ENCODE results near the gene DNAJC5.
"Not testable (repeated sequence)": the region's sequence is repeated elsewhere in the genome, so short reads cannot be mapped to it uniquely, and the experiment has no call there.

Gene DNAJC5

DNA sequence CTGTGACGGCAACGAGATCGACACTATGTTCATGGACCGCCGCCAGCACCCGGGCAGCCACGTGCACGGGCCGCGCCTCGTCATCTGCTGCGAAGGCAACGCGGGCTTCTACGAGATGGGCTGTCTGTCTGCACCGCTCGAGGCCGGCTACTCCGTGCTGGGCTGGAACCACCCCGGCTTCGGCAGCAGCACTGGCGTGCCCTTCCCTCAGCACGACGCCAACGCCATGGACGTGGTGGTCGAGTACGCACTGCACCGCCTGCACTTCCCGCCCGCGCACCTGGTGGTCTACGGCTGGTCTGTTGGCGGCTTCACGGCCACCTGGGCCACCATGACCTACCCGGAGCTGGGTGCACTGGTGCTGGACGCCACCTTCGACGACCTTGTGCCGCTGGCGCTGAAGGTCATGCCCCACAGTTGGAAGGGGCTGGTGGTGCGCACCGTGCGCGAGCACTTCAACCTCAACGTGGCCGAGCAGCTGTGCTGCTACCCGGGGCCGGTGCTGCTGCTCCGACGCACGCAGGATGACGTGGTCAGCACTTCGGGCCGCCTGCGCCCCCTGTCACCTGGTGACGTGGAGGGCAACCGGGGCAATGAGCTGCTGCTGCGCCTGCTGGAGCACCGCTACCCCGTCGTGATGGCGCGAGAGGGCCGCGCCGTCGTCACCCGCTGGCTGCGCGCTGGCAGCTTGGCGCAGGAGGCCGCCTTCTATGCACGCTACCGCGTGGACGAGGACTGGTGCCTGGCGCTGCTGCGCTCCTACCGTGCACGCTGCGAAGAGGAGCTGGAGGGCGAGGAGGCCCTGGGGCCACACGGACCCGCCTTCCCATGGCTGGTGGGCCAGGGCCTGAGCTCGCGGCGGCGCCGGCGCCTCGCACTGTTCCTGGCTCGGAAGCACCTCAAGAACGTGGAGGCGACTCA, 32.7 kb upstream of the DNAJC5 start:
- DNase-seq, result no peak

DNA sequence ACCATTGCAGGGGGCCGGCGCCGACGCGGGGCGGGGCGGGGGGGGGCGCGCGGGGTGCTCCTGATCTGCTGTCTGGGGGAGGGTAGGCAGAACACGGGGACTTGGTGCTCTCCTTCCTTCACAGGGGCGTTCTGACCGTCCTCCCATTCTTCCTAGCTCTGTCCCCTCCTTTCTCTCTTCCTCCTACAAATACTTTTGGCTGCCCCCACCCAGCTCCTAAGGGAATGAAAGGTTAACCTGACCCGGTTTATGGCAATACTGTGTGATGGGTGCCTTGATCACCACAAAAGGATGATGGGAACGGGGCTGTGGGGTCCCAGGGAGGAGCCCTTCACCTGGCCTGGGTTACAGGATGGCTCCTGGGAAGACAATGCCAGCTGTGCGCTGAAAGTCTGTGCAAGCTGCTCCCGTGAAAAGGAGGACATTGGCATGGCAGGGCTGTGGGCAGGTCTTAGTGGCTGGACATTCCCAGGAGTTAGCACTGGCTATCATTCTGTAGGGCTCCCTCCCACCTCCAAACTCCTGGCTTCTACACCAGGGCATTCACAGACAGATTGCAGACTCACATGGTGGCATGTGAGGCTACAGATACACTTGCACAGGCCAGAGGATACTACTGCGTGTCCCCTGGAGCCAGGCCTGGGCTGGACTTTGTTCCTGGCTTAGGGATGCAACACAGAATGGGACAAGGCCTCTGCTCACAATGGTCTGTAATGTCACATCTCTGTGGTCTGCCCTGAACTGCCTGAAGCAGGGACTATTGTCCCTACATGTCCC, 31.7 kb upstream of the DNAJC5 start:
- no peak for DNase-seq

DNA sequence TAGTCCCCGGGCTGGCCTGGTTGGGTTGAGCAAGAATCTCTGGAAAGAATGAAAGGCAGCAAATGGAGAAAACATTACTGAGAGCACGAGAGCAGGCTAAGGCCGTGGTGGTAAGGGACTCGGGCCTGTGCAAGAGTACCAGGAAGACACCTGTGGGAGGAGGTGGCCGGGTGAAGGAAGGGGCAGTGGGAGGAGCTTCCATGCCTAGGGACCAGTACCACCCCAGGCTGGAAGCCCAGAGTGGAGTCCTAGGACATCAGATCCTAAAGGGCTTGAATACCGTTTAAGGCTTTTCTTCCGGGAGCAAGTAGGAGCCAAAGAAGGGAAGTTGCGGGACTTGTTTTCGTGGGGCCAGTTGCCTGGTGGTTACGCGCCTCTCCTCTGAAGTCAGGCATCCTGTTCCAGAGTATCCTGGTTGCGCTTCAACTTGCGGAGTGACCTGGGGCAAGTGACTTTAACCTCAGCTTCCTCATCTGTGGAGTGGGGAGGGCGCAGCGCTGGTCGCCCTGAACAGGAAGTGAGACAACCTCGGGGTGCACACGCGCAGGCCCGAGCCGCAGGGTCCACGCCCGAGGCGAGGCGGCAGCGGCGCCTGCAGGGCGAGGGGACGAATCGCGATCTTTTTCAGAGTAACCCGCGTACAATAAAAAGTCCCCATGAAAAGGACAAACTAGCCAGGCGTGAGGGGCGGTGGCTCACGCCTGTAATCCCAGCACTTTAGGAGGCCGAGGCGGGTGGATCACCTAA, 31.0 kb upstream of the DNAJC5 start:
- DNase-seq, result peak; percentile 77

GRCh38 chr20:63864545-63864977, 30.4 kb upstream of the DNAJC5 start:
- no peak for DNase-seq

DNA sequence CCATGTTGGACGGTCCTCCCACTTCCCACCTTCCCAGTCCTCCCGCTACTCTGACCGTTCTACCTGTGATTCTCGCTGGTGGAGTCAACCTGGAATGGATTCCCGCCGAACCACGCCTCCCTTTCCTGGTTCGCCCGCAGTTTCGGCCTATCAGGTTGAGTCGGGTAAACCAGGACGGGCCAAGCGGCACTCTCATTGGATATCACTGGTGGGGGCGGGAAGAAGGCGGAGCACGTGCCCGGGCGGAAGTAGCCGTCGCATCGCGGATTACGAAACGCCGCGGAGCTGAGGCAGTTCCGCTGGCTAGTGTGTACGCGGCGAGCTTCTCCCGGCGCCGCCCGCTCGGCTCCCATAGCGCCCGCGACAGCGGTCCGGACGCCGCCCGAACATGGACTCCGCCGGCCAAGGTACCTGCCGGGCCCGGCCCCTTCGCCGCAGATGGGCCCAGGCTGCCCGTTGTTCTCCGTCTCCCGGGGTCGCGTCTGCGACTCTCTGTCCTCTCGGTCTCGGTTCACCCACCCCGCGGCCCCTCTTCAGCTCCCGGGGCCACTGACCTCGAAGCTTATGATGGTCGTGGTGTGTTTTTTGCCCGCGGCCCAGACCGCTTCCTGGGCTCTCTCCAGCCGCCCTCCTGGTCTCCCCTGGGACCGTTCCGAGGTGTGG, 29.8 kb upstream of the DNAJC5 start, which contains the start of gene TPD52L2:
TSS of gene TPD52L2 (plus strand) at position 293 of the 663 bp plus-strand sequence. CDS start at position 389, 96 bp downstream.
- DNase-seq, result peak; percentile 96

GRCh38 chr20:63867042-63867441, 27.9 kb upstream of the DNAJC5 start:
- DNase-seq, result not testable (repeated sequence)

DNA sequence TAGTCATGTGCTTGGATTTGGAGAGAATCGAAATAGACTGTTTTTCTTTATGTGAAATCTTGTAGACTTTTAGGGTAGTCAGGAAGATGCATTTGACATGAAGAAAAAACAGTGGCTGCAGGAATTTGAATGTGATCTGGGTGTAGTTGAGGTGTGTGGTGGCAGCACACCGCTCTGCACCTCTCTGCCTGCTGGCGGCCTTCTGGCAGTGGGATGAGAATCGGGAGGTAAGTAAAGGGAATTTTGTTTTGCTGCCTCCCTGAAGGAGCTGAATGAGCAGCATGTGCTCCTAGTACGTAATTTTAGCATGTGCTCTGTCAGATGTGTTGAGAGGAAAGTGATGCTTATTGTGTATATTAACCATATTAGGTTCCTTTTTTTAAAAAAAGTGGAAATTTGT, 26.7 kb upstream of the DNAJC5 start:
- no peak for DNase-seq

DNA sequence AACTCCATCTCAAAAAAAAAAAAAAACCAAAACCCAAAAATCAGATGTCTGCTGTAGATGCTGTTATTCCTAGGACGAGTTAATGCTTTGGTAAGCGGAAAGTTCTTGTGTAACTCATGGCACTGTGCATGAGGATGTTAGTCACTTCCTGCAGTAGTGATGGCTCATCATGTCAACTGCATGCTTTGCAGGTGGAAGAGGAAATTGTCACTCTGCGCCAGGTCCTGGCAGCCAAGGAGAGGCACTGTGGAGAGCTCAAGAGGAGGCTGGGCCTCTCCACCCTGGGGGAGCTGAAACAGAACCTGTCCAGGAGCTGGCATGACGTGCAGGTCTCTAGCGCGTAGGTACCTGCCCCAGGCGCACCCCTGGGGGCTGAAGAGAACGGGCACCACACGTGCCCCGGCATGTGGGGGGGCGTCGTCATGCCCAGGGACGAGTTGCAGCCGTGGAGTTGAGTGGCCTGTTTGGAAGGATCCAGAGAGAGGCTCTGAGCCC, 21.4 kb upstream of the DNAJC5 start:
- DNase-seq, result peak; percentile 22

DNA sequence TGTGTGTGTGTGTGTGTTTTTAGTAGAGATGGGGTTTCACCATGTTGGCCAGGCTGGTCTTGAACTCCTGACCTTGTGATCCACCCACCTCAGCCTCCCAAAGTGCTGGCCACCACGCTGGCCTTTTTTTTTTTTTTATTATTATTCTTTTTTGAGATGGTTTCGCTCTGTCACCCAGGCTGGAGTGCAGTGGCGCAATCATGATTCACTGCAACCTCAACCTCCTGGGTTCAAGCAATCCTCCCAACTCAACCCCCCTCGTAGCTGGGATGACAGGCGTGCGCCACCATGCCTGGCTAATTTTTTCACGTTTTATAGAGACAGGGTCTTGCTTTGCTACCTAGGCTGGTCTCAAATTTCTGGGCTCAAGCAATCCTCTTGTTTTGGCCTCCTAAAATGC, 20.7 kb upstream of the DNAJC5 start:
- not testable (repeated sequence) for DNase-seq

DNA sequence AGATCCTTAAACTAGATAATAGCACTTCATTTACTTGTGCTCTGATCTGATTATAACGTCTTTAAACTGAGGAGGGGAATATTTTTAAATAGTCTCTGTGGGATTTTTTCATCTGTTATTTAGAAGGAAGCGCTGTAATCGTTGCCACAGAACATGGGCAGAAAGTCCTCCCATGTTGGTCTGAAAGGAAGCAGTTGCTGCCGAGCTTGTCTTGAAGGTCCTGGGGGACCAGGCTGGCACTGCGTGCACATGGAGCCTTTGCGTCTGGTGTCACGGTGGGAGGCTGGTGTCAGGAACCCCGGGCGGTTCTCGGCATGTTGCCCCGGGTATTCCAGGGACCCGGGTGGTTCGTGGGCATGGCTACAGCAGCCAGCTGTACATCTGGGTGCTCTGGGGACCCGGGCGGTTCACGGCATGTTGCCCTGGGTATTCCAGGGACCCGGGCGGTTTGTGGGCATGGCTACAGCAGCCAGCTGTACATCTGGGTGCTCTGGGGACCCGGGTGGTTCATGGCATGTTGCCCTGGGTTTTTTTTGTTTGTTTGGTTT, 18.4 kb upstream of the DNAJC5 start:
- no peak for DNase-seq

GRCh38 chr20:63877755-63878470, 17.0 kb upstream of the DNAJC5 start:
- DNase-seq, result no peak

DNA sequence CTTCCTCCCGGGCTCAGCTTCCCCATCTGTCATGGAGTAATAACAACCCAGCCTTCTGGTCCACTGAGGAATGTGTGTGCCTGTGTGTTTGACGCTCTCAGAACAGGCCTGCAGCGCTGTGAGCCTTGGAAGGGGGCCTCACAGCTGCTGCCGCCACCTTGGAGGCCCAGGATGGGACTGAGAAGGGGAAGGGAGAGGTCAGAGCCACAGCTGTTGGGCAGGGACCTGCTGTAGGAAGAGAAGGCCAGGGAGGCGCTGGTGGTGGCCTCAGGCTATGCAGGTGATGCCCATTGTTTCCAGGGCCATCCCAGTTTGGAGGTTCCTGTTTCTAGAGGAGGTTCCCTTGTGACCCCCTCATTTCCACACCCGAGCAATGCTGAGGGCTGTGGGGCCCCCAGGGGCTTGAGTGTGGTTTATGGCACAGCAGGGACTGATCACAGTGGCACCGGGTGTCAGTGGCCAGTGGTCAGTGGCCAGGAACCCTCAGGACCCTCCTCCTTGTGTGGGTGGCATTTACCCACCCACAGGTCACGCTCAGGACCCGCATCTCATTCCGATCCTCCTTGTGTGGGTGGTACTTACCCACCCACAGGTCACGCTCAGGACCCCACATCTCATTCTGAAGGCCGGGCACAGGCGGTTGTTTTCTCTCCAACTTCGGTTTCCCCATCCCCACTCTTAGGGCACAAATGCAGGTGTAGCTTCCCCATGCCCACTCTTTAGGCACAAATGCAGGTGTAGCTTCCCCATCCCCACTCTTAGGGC, 15.8 kb upstream of the DNAJC5 start:
- no peak for DNase-seq

- DNase-seq, result not testable (repeated sequence)
Observed at GRCh38 chr20:63880901-63881300, 14.0 kb upstream of the DNAJC5 start.

DNA sequence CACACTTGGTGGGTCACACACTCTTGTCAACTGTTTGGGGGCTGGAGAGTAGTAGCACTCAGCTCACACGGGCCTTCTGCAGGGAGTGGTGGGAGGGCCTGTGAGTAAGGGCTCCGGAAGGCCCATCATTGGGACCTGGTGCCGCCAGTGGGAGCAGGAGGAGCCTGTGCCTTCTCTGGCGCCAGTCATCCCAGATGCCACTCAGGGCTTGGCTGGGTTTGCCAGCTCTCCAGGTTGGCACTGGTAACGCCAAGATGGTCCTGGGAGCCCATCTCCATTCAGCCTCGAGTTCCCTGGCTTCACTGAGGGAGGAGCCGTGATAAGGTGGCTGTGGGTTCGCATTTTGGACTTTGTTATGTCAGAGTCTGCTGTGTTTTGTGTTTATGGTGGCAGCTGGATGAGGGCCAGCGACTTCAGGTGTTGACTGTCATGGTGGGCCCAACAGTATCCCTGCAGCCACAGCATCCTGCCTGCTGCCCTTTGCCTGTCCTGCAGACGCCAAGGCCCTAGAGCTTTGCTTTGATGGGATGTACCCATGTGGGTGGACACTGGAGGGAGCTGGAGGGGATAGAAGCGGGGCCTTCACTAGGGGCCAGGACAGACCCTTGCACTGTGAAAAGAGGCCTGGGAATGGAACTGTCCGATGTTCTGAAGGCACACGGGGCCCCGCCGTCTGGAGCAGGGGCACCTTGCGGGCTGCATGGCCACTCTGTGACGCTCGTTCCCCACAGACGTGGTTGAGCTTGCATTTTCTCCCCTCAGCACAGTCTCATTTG, 13.3 kb upstream of the DNAJC5 start:
- DNase-seq, result no peak

GRCh38 chr20:63882257-63883200, 12.4 kb upstream of the DNAJC5 start:
- no peak for DNase-seq

GRCh38 chr20:63883201-63883593, 11.7 kb upstream of the DNAJC5 start:
- no peak for DNase-seq

DNA sequence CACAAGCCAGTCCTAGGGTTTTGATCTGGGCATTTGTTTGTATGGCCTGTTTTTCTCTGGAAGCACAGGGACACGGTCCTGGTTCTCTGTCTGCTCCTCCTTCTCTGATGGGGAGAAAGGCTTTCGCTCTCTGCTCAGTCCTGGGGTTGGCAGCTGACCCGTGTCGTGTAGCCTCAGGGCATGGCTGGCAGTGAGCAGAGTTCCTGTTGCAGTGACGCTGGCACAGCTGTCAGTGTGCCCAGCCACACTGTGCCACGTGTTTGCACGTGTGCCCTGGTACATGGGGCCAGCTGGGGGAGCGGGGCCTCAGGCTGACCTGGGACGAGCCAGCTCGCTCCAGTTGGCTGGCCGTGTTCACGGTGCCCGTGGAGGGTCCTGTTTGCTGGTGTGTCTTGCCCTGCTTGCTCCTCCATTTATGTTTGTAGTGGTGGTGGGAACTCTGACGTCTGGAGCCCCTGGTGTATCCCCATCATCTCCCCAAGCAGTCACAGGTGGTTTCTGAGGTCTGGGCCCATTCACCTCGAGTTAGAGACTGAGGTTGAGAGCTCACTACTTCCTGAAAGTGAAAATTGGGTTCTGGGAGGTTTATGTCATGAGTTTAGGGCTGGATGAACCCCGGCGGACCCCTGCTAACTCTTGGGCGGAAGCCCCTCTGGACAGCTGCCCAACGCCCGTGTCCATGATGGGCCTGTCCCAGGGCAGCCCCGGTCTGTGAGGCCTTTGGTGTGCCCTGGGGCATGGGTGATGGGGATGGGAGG, 10.2 kb upstream of the DNAJC5 start:
- no peak for DNase-seq

Data from central memory CD4-positive, alpha-beta T cell (primary cell).